B cell (primary cell): Measurements from ENCODE around the gene GMPR.

ENCODE experiments used
- EZH2 ChIP-seq: IDR thresholded peaks from 2 replicates; pipeline ENCODE4 v1.6.1; 2012; ENCODE audit warnings: borderline replicate concordance, low read depth, mild to moderate bottlenecking, moderate library complexity, low read length; ENCODE audit not compliant: insufficient read depth, poor library complexity, severe bottlenecking
- TF ChIP-seq, protein P1 (sequence below): fragments of 200-600 bp; IDR thresholded peaks from one replicate; pipeline ENCODE4 v1.8.0; 2022; ENCODE audit warnings: antibody characterized with exemption, mild to moderate bottlenecking

DNA sequence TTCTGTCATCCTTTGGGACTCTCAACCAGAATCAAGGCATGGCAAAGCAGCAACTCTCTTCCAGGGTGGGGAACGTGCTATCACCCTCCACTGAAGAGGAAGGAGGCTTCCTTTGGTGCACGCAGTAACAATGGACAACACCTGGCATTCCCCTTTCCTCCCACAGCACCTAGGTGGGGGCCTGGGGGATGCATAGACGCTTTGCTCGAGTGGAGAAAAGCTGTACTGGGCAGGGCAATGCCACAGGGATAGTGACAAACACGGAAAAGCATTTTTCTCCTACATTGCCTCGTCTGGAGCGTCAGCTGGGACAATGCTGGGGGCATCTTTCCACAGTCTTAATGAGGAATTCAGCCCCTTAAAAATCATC, 82.9 kb downstream of the GMPR start:
- TF ChIP-seq, protein P1, sequence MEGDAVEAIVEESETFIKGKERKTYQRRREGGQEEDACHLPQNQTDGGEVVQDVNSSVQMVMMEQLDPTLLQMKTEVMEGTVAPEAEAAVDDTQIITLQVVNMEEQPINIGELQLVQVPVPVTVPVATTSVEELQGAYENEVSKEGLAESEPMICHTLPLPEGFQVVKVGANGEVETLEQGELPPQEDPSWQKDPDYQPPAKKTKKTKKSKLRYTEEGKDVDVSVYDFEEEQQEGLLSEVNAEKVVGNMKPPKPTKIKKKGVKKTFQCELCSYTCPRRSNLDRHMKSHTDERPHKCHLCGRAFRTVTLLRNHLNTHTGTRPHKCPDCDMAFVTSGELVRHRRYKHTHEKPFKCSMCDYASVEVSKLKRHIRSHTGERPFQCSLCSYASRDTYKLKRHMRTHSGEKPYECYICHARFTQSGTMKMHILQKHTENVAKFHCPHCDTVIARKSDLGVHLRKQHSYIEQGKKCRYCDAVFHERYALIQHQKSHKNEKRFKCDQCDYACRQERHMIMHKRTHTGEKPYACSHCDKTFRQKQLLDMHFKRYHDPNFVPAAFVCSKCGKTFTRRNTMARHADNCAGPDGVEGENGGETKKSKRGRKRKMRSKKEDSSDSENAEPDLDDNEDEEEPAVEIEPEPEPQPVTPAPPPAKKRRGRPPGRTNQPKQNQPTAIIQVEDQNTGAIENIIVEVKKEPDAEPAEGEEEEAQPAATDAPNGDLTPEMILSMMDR = no peak
- TF ChIP-seq EZH2 = no peak
